ENCODE data around the gene TMEM87B.

Gene TMEM87B

GRCh38 chr2:112045446-112046014 lies 9.5 kb upstream of the TMEM87B start:
- TF ChIP-seq JUND (IDR thresholded peaks at IDR 0.05; ENCODE audit: low read depth): no peak
- DNase-seq (ENCODE audit: low read depth in 1 of 2, low spot score in 1 of 2): no peak
- in situ Hi-C loops (cut with HindIII; ENCODE audit: low pct_unique_long_range_greater_than_20kb, low sequenced_read_pairs): no loop called here

- no peak for TF ChIP-seq JUND (IDR thresholded peaks at IDR 0.05; ENCODE audit: low read depth)
- in situ Hi-C loops (cut with HindIII; ENCODE audit: low pct_unique_long_range_greater_than_20kb, low sequenced_read_pairs): no loop called here
- DNase-seq (ENCODE audit: low read depth in 1 of 2, low spot score in 1 of 2): no peak
Measured at GRCh38 chr2:112046231-112046630, 8.8 kb upstream of the TMEM87B start.

- TF ChIP-seq JUND (IDR thresholded peaks at IDR 0.05; ENCODE audit: low read depth): no peak
- no peak for DNase-seq (ENCODE audit: low read depth in 1 of 2, low spot score in 1 of 2)
- in situ Hi-C loops (cut with HindIII; ENCODE audit: low pct_unique_long_range_greater_than_20kb, low sequenced_read_pairs): no loop called here
Measured at GRCh38 chr2:112047537-112048235, 7.4 kb upstream of the TMEM87B start.

GRCh38 chr2:112048236-112048592 lies 6.9 kb upstream of the TMEM87B start:
- in situ Hi-C loops (cut with HindIII; ENCODE audit: low pct_unique_long_range_greater_than_20kb, low sequenced_read_pairs): no loop called here
- DNase-seq (ENCODE audit: low read depth in 1 of 2, low spot score in 1 of 2): no peak
- no peak for TF ChIP-seq JUND (IDR thresholded peaks at IDR 0.05; ENCODE audit: low read depth)

GRCh38 chr2:112048887-112049286 lies 6.2 kb upstream of the TMEM87B start:
- in situ Hi-C loops (cut with HindIII; ENCODE audit: low pct_unique_long_range_greater_than_20kb, low sequenced_read_pairs): no loop called here
- TF ChIP-seq JUND (IDR thresholded peaks at IDR 0.05; ENCODE audit: low read depth): no peak
- peak in 1 of 2 experiments; percentile 67 for DNase-seq (ENCODE audit: low read depth in 1 of 2, low spot score in 1 of 2)

GRCh38 chr2:112050316-112050715 lies 4.8 kb upstream of the TMEM87B start:
- no peak for DNase-seq (ENCODE audit: low read depth in 1 of 2, low spot score in 1 of 2)
- in situ Hi-C loops (cut with HindIII; ENCODE audit: low pct_unique_long_range_greater_than_20kb, low sequenced_read_pairs): no loop called here
- no peak for TF ChIP-seq JUND (IDR thresholded peaks at IDR 0.05; ENCODE audit: low read depth)

- TF ChIP-seq JUND (IDR thresholded peaks at IDR 0.05; ENCODE audit: low read depth): no peak
- peak; percentile 65 to 96 for DNase-seq (ENCODE audit: low read depth in 1 of 2, low spot score in 1 of 2)
- in situ Hi-C loops (cut with HindIII; ENCODE audit: low pct_unique_long_range_greater_than_20kb, low sequenced_read_pairs): no loop called here
Measured at GRCh38 chr2:112053917-112054846, 887 bp upstream of the TMEM87B start.

GRCh38 chr2:112055730-112056625 lies 909 bp downstream of the TMEM87B start:
- TF ChIP-seq JUND (IDR thresholded peaks at IDR 0.05; ENCODE audit: low read depth): no peak
- DNase-seq (ENCODE audit: low read depth in 1 of 2, low spot score in 1 of 2): peak; percentile 36 to 75
- in situ Hi-C loops (cut with HindIII; ENCODE audit: low pct_unique_long_range_greater_than_20kb, low sequenced_read_pairs): no loop called here

GRCh38 chr2:112056626-112056987 lies 1.5 kb downstream of the TMEM87B start:
- no peak for DNase-seq (ENCODE audit: low read depth in 1 of 2, low spot score in 1 of 2)
- TF ChIP-seq JUND (IDR thresholded peaks at IDR 0.05; ENCODE audit: low read depth): no peak
- in situ Hi-C loops (cut with HindIII; ENCODE audit: low pct_unique_long_range_greater_than_20kb, low sequenced_read_pairs): no loop called here

GRCh38 chr2:112059671-112060070 lies 4.6 kb downstream of the TMEM87B start:
- in situ Hi-C loops (cut with HindIII; ENCODE audit: low pct_unique_long_range_greater_than_20kb, low sequenced_read_pairs): no loop called here
- no peak for TF ChIP-seq JUND (IDR thresholded peaks at IDR 0.05; ENCODE audit: low read depth)
- DNase-seq (ENCODE audit: low read depth in 1 of 2, low spot score in 1 of 2): no peak

- DNase-seq (ENCODE audit: low read depth in 1 of 2, low spot score in 1 of 2): no peak
- no peak for TF ChIP-seq JUND (IDR thresholded peaks at IDR 0.05; ENCODE audit: low read depth)
- in situ Hi-C loops (cut with HindIII; ENCODE audit: low pct_unique_long_range_greater_than_20kb, low sequenced_read_pairs): no loop called here
Measured at GRCh38 chr2:112061299-112061698, 6.2 kb downstream of the TMEM87B start.

- in situ Hi-C loops (cut with HindIII; ENCODE audit: low pct_unique_long_range_greater_than_20kb, low sequenced_read_pairs): no loop called here
- DNase-seq (ENCODE audit: low read depth in 1 of 2, low spot score in 1 of 2): no peak
- TF ChIP-seq JUND (IDR thresholded peaks at IDR 0.05; ENCODE audit: low read depth): no peak
Measured at GRCh38 chr2:112061840-112062239, 6.8 kb downstream of the TMEM87B start.
